ENCODE results near the gene VPS26C.

Gene VPS26C

DNA sequence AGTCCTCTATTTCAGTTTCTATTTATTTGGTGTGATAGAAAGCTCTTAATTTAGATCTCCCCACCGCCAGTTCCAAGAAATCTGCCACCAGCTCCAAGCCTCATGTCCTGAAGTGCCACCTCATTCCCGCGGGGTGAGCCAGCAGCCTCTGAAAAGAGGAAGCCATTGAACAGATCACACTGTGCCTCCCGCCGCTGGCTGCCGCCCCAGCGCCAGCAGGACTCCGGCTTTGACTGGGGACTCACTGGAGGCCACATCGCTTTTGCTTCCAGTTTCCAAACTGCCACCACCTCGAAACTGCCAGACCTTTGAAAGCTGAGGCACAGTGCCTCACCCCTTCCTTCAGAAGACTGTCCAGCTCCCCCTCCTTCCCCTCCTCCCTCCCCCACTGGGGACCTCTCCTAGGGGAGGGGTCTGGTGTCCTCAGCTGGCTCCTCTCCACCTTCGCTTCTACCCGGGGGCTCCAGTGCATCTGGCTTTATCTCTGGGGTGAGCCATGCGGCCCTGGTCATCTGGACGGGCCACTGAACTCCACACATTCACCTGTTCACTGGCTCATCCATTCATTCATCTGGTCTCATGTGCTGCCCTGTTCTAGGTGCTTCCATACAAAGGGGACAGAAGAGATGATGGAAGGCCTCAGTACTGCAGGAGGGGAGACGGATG, 58.9 kb downstream of the VPS26C start:
- peak; percentile 48 to 97 (median 84) for DNase-seq
- intact Hi-C loops (cut with DNase I) = no loop called here

DNA sequence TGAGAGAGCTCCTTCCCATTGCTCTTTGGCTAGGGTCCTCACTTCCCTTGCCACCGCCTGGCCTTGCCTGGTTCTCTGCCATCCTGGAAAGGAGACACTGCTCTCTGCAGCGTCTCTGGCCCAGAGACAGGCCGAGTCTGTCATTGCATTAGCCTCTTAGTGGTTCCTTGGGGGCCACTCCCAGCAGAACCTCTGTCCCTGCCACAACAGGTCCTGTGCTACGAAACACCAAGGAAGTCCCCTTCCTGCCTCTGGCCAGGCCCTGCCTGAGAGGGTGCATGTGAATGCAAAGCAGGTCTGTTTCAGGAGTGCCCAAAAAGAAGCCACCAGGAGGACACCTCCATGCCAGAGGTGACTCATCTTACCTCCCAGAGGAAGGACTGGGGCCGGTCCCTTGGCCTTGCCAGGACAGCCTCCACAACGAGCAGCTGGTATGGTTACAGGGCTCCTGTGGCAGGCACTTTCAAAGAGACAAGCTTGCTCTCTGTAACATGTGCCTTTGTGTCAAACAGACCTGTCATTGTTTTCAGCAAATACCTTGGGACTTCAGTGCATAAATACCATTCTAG, 59.6 kb downstream of the VPS26C start:
- intact Hi-C loops (cut with DNase I) = no loop called here
- DNase-seq = peak in 2 of 10 donors; percentile 74 to 89

DNA sequence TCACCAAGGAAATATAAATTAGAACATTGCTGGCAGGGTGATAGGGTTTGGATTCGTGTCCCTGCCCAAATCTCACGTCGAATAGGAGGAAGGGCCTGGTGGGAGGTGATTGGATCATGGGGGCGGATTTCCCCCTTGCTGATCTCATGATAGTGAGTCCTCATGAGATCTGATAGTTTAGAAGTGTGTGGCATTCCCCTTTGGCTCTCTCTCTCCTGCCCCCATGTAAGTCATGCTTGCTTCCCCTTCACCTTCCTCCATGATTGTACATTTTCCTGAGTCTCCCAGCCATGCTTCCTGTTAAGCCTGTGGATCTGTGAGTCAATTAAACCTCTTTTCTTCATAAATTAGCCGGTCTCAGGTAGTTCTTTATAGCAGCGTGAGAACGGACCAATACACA, 60.6 kb downstream of the VPS26C start:
- intact Hi-C loops (cut with DNase I) = no loop called here
- no peak for DNase-seq

DNA sequence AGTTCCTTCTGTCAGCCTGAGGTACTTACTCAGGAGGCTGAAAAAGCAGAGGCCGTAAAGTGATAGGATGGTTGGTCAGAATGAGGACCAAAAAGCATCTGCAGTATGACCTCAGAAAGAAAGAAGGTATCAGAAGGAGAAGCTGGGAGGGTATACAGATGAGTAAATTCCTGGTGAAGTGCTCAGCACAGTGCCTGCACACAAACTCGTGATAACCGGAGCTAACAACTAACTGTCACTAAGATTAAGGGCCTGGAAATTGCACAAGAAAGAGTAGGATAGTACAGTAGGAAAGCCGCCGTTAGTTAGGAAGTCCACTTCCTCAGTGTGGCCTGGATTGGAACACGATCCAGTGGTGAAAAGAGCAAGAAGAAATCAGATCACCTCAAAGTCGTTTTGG, 62.6 kb downstream of the VPS26C start:
- DNase-seq = no peak
- intact Hi-C loops (cut with DNase I) = no loop called here

DNA sequence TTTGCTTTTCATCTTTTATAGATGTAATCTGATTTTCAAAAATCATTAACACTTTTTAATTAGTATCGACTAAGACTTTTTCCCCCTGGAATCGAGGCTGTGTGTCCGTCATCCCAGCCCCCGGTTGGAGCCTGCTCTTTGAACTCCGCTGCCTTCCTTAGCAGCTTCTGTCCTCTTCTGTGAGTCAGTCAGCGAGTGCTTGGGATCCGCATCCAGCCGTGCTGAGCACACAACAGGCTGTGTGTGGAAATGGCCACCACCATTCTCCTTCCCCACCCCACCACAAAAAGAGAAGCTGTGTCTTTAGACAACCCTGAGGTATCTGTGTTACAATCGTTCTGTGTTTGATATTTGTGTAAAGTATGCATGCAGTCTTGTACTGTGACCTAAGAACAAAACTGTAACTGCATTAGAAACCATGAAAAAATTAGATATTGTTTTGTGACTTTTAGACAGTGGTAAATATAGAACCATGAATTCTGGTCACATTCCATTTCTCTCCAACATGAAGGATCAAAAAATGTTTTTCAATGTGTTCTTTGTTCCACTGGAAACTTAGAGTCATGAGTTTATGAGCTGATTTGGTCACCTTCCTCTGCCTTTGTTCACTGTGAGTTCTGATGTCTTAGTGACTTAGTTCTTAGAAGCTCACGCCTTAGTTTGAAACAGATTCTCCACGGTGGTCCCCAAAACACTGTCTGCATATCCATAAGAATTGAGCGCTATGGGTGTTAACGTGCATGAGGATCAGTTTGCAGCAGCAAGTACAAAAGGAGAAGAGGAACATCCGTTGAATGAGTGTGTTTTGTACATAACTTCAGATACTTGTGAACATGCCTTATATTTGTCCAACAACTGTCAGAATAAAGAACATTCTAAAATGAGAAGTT, 64.7 kb downstream of the VPS26C start:
- DNase-seq = peak in 1 of 10 donors; percentile 52
- intact Hi-C loops (cut with DNase I) = no loop called here

DNA sequence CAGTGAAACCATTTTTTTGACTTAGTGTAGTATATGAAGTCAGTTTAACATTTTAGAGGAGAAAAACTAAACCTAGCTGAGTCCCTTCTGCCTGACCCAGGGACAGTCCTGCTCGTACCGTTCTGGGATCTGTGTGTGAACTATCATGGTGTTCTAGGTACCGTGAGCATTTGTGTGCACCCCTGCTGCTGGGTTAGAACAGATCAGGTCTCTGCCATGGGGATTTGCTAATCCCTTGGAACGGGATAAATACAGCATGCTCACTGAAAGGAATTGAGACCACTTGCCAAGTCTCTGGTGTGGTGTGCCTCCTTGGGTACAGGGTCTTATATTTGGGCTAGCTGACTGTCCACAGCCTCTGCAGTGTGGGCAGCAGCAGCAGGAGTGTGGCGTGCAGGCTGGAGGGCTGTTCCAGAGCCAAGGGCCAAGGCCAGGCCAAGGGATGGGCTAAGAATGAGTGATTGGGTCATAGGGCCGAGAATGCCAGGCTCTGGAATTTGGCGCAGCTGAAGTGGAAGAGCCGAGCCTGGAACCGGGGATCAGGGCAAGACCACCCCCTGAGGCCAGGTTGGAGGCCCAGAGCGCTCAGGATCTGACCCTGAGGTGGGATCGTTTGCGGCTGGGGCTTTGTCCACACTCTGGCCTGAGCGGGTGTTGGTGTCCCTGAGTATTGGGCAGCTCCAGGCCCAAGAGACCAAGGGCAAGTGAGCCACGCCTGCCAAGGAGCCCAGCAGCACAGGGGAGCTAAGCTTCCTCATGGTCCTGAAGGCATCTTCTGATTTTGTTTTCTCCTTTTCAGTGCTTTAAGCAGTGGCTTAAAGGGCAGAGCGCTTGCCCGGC, 66.3 kb downstream of the VPS26C start:
- DNase-seq = peak in 1 of 10 donors; percentile 62
- intact Hi-C loops (cut with DNase I) = no loop called here

DNA sequence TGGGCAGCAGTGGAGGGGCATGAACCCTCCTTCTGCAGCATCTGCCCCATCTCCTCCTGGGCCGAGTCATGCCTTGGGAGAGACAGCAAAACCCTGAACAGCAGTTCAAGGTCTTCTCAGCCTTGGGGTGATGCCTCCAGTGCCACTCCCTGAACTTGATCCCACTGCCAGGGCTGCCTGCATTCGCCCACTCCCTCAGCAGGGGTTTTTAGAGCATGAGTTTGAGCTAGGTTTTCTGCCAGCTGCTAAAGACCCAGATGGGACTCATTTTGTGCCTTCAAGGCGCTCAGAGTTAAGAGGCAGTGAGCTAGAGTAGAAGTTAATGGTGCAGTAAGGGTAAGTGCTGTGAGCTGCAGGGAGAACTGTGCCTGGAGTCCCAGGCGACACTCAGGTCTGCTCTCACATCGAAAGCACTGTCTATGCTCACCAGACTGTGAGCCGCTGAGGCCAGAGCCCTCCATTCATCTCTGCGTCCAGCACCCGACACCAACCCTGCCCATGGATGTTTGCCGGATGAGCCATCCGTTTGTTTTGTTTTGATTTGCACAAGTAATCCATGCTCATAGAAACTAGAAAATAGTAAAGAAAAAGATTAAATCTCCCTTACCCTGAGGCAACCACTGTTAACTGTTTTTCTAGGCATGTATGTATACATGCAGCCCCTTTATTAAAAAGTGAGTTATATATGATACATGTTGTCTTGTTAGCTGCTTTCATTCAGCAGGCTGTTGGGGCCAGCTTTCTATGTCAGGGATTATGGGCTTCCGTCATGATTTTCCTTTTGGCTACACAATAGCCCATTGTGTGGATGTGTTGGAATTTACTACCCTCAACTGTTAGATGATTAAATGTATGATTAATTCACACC, 67.8 kb downstream of the VPS26C start:
- intact Hi-C loops (cut with DNase I) = no loop called here
- DNase-seq = no peak

DNA sequence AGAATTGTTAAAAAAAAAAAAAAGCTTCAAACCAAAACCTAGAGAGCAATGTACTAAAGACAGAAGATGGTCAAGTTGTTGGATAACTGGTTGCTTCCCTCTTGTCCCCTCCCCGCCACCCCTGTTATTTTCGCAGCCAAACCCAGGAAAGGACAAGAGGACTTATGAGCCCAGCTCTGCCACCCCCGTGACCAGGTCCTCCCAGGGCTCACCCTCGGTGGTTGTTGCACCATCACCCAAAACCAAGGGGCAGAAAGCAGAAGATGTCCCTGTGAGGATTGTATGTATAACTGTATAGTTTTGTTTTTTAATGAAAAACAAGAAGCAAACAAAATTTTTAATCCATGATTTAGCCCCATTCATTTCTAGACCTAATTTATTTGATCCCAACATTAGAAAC, 69.4 kb downstream of the VPS26C start:
- intact Hi-C loops (cut with DNase I) = no loop called here

DNA sequence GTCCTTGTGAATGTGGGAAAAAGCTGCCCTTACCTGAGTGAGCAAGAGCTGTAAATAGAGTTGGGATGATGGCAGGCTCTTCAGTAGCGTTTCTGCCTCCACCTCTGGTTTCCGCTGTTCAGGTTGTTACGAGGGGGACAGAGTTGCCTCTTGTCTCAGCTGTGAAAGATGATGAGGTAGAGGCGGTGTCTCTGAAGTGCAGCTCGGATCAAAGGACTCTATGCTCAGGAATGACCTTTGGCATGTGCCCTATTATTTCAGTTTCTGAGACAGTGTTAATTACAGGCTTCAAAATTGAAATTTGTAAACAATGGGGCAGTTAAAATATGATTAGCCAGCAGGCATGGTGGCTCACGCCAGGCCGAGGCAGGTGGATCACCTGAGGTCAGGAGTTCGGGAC, 70.3 kb downstream of the VPS26C start:
- intact Hi-C loops (cut with DNase I) = no loop called here
- no peak for DNase-seq

More for the DNA sequence above, 69.4 kb downstream of the VPS26C start:
- DNase-seq = no peak

DNA sequence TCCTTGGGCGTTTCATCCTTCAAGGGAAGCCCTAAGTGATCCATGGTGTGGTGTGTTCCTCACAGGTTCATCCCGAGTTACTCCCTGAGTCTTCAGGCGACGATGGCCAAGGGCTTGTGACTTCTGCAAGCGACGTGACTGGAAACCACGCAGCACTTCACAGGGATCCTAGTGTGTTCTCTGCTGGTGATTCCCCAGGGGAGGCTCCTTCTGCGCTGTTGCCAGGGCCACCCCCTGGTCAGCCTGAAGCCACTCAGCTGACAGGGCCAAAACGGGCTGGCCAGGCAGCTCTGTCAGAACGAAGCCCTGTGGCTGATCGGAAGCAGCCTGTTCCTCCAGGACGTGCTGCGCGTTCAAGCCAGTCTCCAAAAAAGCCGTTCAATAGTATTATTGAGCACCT, 71.5 kb downstream of the VPS26C start:
- DNase-seq = no peak

DNA sequence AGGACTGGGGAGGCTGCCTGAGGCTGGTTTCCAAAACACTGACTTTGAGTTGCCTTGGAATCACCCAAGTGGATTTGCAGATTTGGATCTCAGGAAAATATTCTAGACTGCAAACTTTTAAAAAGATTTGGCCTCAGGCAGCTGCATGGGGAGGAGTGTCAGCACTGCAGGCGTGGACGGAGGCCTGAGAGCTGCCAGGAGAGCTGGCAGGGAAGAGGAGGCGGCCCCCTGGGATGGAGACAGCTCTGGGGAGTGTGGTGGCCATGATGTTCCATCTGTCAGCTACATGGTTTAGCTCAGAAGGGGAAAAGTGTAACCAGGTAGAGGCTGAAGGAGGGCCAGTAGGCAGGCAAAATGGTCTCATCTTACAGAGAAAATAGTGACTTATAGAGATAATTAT, 72.1 kb downstream of the VPS26C start:
- intact Hi-C loops (cut with DNase I) = no loop called here
- peak in 1 of 10 donors; percentile 85 for DNase-seq

More for the DNA sequence above, 71.5 kb downstream of the VPS26C start:
- intact Hi-C loops (cut with DNase I) = no loop called here

DNA sequence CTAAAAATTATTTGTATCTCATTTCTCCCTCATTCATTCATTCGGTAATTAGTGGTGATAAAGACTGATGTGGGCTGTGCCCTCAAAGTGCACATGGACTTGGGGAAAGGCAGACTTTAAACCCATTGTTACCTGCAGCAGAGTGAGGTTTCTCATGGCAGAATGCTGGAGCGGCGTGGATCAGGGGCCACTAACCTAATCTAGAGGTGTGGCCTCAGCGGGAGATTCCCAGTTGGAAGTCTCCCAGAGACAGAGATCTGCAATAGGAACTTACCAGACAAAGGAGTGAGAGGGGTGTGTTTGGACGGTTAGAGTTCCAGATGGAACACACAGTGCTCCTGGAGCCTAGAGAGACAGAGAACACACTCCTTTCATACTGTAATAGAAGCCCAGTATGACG, 73.5 kb downstream of the VPS26C start:
- intact Hi-C loops (cut with DNase I) = no loop called here
- no peak for DNase-seq

DNA sequence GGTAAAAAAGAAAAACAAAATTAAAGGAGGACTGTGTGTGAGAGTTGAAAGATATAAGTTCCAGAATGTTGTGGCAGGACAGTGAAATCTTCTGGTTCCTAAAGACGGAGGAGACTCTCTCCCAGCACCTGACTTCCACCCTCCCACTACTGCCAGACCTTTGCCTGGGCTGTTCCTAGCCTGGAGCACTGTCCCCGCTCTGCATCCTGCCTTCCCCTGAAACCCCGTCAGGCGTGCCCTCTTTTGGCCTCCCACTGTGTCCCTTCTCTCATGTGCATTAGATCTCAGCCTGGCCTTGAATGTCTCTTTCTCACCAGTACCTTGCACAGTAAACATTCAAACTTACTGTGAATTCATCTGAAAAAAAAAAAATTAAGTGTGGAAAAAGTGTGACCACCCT, 74.1 kb downstream of the VPS26C start:
- intact Hi-C loops (cut with DNase I) = no loop called here
- no peak for DNase-seq

DNA sequence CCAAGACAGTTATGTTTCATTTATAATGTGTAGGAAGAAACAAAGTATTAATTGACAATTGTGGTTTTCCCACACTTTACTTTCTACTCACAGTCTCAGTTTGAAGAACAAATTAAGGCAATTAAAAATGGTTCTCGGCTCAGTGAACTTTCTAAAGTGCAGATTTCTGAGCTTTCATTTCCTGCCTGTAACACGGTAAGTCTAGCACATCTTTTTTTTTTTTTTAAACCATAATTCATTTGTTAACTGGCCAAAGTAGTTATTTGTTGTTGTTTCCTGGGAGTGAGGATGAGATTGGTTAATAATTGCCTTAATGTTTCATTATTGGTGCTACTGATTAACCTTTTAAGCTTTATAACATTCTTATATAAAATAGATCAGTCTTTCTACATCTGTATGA, 75.1 kb downstream of the VPS26C start:
- DNase-seq = no peak
- intact Hi-C loops (cut with DNase I) = no loop called here

DNA sequence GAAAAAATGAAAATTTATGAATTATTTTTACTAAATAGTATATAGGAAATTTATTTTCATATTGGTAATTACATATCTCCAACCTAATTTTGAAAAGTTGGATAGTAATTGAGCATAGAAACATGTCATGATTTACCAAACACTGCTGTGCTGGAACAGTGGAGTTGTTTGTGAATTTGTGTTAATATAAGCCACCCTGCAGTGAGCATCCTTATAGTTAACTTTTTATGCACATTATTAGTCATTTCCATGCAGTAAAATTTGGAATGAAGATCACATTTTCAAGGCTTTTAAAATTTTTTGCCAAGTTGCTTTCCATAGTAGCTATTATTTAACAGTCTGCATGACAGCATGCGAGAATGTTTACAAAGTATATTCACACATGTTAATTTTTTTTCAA, 78.3 kb downstream of the VPS26C start:
- no peak for DNase-seq
- intact Hi-C loops (cut with DNase I) = no loop called here

DNA sequence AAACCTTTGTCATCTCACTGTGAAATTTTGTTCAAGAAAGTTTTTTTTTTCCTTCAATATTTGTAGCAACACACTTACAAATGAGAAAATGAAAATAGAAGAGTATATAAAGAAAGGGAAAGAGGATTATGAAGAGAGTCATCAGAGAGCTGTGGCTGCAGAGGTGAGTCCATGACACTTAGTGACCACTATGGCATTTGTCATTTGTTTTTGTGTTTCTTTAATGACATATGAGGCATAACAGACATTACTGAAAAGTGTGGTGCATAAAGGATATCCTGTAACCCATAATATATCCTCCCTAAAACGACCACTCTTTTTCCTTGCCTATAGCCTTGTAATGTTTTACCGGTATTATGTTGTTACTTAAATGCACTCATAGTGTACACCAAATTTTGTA, 80.2 kb downstream of the VPS26C start:
- DNase-seq = no peak
- intact Hi-C loops (cut with DNase I) = no loop called here

DNA sequence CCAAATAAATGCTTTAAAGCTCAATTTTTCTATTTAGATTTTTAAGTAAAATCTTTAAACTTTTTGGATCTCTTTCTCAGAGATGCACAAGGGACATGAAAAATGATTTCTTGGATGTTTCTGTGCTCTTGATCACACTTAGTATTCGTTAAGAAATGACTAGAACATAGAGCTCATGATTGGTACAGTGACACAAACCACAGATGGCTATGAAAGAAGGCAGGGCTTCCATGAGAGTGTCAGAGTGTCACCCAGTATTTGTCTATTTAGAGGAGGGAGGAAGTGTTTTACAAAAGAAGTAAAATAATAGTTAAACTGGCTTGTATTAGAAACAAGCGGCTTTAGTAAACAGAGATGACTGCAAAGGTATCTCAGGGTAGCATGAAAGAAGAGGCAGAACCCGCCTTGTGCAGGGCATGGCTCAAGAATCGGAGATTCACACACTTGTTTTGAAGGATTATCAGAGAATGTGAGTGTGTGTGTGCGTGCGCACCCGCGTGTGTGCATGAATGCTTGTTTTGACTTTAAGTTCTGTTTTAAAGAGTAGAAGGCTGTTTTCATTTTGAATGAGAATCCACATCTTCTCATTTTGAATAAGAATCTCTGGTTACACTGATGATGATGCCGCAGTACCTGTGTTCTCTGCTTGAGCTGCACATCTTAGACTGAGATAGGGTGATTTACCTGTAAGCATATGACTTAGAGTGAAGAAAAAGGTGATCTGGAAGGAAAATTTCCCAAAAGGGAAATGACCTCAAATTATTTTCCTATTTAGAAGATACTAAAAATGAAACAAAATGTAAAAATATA, 82.1 kb downstream of the VPS26C start:
- intact Hi-C loops (cut with DNase I) = no loop called here
- DNase-seq = no peak

DNA sequence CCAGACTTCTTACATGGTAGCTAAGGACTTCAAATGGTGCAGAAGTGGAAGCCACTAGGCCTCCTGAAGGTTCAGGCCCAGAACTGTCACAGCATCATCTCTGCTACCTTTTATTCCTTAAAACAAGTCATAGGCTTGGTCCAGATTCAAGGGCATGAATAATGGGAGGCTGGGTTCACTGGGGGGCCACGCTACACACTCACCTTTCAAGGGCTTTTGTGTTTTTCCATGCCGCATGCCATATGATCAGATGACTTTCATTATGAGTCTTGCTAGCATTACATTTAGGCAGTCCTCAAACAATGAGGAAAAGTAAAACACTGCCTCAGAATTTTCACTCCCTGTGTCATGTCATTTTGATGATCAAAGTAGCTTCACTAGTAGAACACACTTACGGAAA, 83.4 kb downstream of the VPS26C start:
- no peak for DNase-seq

DNA sequence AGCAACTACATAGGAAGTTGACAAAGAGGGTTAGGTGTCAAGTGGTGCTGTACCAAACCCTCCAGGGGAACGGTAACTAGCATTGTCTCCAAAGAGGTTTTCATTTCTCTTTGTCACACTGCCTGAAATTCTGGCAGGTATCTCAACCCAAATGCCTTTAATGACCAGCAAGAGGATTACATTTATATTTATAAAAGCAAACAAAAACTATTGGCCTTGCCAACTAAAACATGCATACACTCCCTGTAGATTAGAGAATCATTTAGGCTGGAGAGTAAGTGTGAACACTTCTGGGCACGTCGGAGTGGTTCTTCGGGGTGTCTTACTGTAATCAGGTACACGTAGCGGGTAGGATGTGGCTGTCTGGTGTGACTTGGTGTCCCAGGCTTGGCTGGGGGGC, 84.9 kb downstream of the VPS26C start:
- intact Hi-C loops (cut with DNase I) = no loop called here

More for the DNA sequence above, 83.4 kb downstream of the VPS26C start:
- intact Hi-C loops (cut with DNase I) = no loop called here

More for the DNA sequence above, 84.9 kb downstream of the VPS26C start:
- no peak for DNase-seq
